Measurements from ENCODE around the gene SAP30. TPM values are rescaled to one million over a fixed set of nuclear protein-coding genes. Genes with fewer than 3 reads are reported as not detected.

Gene SAP30
- total and polyA plus RNA-seq, 9 of the 15 experiments (the other 6 are each of a cell fraction or from before 2014, with no cell fraction given) = 5.9 to 51.1 (median 32.6) TPM

DNA sequence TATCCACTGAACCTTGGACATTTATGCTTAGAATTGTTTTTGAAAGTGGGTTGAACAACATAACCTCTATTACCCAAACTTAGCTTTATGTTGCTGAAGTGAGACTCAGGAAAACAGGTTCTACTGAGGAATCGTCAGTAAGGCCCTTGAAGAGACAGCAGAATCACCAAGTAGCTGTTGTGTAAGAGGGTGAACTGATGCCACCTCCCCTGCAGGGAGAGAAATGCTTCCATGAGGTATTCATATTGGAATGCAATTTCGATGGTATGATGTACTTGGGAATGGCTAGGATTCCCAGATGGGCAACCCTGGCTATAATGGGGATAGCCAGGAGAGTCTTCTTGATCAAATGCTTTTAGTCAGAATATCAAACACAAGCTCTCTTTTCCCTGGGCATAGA is 32.3 kb downstream of the SAP30 start:
- POLR2A ChIA-PET = interaction anchor here (1.3 kb wide), 1 partner anchor 10 kb away, joined by 4 read pairs; no protein-coding TSS in a partner anchor
- CTCF ChIA-PET (ENCODE audit: low intra/inter-chr PET ratio) = no interaction called here
- FAIRE-seq = no peak
- no peak overlapping the region for H3K4me2 ChIP-seq (ENCODE audit: insufficient read depth, low read length)
- H3K9me1 ChIP-seq (ENCODE audit: control insufficient read depth, insufficient read depth, low read length) = no peaks in the 10 kb centered on the region
- in situ Hi-C loops (cut with MboI) (no loop called here), intact Hi-C loops (cut with micrococcal nuclease) (no loop called here)
- H3K9me3 ChIP-seq (replicated peaks; ENCODE audit: control insufficient read depth, insufficient read depth, low read depth, low read length) = no peaks in the 10 kb centered on the region
- no peak for ATAC-seq
- WGBS (ENCODE audit: insufficient coverage, low coverage, missing lambda C conversion rate) = 6% methylated on average over 2 of the region's 2 CpGs
- H3K4me3 ChIP-seq = no peak overlapping the region
- no TSS peak for BruUV-seq (replicated peaks)
- H3K36me3 ChIP-seq (ENCODE audit: control insufficient read depth, insufficient read depth, low read length) = no peaks in the 10 kb centered on the region
- H3K4me1 ChIP-seq (replicated peaks in 1 of 2; ENCODE audit: control insufficient read depth in 2 of 2, insufficient read depth in 2 of 2, low read length in 2 of 2) = no peaks in the 10 kb centered on the region
- no peak for DNase-seq (ENCODE audit: extremely low read depth in 1 of 4, low spot score in 3 of 4)
- H3K27me3 ChIP-seq (ENCODE audit: control insufficient read depth in 2 of 2, insufficient read depth in 2 of 2, low read length in 2 of 2) = peaks cover 0 to 2% of the 10 kb centered on the region in 2 experiments; a peak in 1 of 5 replicates
- no peak overlapping the region for H3K9ac ChIP-seq (ENCODE audit: insufficient read depth in 1 of 2, low read depth in 2 of 2, low read length in 2 of 2)
- TF ChIP-seq RBM25 (IDR thresholded peaks at IDR 0.05; ENCODE audit: low read depth, low read length, severe bottlenecking) (no peak), RHOXF2B (CRISPR knock-in tag; conservative IDR thresholded peaks at IDR 0.05) (no peak), ETV1 (tag; conservative IDR thresholded peaks at IDR 0.05; ENCODE audit: low read depth) (no peak), EP400 (IDR thresholded peaks at IDR 0.05) (no peak), SMAD3 (CRISPR knock-in tag; conservative IDR thresholded peaks at IDR 0.05) (no peak), KHSRP (IDR thresholded peaks at IDR 0.05) (no peak), ZNF431 (CRISPR knock-in tag; IDR thresholded peaks at IDR 0.05) (no peak)
- TF ChIP-seq, protein P1, sequence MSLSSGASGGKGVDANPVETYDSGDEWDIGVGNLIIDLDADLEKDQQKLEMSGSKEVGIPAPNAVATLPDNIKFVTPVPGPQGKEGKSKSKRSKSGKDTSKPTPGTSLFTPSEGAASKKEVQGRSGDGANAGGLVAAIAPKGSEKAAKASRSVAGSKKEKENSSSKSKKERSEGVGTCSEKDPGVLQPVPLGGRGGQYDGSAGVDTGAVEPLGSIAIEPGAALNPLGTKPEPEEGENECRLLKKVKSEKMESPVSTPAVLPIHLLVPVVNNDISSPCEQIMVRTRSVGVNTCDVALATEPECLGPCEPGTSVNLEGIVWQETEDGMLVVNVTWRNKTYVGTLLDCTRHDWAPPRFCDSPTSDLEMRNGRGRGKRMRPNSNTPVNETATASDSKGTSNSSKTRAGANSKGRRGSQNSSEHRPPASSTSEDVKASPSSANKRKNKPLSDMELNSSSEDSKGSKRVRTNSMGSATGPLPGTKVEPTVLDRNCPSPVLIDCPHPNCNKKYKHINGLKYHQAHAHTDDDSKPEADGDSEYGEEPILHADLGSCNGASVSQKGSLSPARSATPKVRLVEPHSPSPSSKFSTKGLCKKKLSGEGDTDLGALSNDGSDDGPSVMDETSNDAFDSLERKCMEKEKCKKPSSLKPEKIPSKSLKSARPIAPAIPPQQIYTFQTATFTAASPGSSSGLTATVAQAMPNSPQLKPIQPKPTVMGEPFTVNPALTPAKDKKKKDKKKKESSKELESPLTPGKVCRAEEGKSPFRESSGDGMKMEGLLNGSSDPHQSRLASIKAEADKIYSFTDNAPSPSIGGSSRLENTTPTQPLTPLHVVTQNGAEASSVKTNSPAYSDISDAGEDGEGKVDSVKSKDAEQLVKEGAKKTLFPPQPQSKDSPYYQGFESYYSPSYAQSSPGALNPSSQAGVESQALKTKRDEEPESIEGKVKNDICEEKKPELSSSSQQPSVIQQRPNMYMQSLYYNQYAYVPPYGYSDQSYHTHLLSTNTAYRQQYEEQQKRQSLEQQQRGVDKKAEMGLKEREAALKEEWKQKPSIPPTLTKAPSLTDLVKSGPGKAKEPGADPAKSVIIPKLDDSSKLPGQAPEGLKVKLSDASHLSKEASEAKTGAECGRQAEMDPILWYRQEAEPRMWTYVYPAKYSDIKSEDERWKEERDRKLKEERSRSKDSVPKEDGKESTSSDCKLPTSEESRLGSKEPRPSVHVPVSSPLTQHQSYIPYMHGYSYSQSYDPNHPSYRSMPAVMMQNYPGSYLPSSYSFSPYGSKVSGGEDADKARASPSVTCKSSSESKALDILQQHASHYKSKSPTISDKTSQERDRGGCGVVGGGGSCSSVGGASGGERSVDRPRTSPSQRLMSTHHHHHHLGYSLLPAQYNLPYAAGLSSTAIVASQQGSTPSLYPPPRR (CRISPR knock-in tag; IDR thresholded peaks at IDR 0.05; ENCODE audit: borderline replicate concordance) = no peak
- TF ChIP-seq, protein P2, sequence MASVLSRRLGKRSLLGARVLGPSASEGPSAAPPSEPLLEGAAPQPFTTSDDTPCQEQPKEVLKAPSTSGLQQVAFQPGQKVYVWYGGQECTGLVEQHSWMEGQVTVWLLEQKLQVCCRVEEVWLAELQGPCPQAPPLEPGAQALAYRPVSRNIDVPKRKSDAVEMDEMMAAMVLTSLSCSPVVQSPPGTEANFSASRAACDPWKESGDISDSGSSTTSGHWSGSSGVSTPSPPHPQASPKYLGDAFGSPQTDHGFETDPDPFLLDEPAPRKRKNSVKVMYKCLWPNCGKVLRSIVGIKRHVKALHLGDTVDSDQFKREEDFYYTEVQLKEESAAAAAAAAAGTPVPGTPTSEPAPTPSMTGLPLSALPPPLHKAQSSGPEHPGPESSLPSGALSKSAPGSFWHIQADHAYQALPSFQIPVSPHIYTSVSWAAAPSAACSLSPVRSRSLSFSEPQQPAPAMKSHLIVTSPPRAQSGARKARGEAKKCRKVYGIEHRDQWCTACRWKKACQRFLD (CRISPR knock-in tag; IDR thresholded peaks at IDR 0.05) = no peak
- TF ChIP-seq, protein P3, sequence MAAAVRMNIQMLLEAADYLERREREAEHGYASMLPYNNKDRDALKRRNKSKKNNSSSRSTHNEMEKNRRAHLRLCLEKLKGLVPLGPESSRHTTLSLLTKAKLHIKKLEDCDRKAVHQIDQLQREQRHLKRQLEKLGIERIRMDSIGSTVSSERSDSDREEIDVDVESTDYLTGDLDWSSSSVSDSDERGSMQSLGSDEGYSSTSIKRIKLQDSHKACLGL (CRISPR knock-in tag; IDR thresholded peaks at IDR 0.05; ENCODE audit: borderline replicate concordance, poor library complexity, severe bottlenecking) = no peak
- TF ChIP-seq, protein P4, sequence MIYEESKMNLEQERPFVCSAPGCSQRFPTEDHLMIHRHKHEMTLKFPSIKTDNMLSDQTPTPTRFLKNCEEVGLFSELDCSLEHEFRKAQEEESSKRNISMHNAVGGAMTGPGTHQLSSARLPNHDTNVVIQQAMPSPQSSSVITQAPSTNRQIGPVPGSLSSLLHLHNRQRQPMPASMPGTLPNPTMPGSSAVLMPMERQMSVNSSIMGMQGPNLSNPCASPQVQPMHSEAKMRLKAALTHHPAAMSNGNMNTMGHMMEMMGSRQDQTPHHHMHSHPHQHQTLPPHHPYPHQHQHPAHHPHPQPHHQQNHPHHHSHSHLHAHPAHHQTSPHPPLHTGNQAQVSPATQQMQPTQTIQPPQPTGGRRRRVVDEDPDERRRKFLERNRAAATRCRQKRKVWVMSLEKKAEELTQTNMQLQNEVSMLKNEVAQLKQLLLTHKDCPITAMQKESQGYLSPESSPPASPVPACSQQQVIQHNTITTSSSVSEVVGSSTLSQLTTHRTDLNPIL (CRISPR knock-in tag; IDR thresholded peaks at IDR 0.05) = no peak
- no peak overlapping the region for H2AFZ ChIP-seq (ENCODE audit: low read depth, low read length)
- H4K20me1 ChIP-seq (replicated peaks; ENCODE audit: control insufficient read depth, insufficient read depth, low read length) = no peaks in the 10 kb centered on the region
- no peaks in the 10 kb centered on the region for H3K79me2 ChIP-seq (ENCODE audit: control insufficient read depth, insufficient read depth, low read length)
- H3K27ac ChIP-seq (ENCODE audit: extremely low read depth, low read depth, low read length) = no peak overlapping the region
